Renal pelvis (tissue), 4 donors: ENCODE measurements around the gene GPR32. TPM values are rescaled to one million over a fixed set of nuclear protein-coding genes. Genes with fewer than 3 reads are reported as not detected.
"Not testable (repeated sequence)": the region's sequence is repeated elsewhere in the genome, so short reads cannot be mapped to it uniquely, and the experiment has no call there.

Source experiments
- DNase-seq: peaks from one replicate; pipeline ENCODE4 v3.0.0-alpha.2; 2013
- polyA plus RNA-seq, 3 donors: library from polyadenylated mRNA; unstranded; fragments of 120-200 nt; gene quantifications; one replicate each; pipeline ENCODE4 v1.2.1, GENCODE V29; 2013; ENCODE audit not compliant: insufficient read length in 3 of 3

Gene GPR32
- polyA plus RNA-seq, 3 donors: not detected

DNA sequence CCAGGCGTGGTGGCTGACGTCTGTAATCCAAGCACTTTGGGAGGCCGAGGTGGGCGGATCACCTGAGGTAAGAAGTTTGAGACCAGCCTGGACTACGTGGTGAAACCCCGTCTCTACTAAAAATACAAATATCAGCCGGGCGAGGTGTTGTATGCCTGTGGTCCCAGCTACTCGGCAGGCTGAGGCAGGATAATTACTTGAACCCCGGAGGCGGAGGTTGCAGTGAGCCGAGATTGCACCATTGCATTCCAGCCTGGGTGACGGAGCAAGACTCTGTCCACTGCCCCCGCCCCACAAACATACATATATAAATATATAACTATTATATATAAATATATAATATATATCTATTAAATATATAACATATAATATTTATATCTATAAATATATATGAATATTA lies 23.1 kb upstream of the GPR32 start:
- not testable (repeated sequence) for DNase-seq

DNA sequence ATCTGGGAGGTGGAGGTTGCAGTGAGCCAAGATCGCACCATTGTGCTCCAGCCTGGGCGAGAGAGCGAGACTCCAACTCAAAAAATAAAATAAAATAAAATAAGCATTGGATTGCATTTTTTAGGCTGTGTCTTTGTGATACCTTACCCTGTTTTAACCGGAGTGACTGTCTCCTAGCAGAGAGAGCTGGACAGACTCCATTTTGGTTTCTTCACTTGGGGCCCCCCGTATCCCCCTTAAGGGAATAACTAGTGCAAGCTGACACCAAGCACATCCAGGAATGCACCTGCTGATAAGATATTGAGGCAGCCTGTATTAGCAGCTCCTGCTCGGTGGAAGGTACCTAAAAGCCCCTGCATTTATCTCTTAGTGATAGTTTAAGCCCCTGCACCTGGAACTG lies 20.8 kb upstream of the GPR32 start:
- no peak for DNase-seq

DNA sequence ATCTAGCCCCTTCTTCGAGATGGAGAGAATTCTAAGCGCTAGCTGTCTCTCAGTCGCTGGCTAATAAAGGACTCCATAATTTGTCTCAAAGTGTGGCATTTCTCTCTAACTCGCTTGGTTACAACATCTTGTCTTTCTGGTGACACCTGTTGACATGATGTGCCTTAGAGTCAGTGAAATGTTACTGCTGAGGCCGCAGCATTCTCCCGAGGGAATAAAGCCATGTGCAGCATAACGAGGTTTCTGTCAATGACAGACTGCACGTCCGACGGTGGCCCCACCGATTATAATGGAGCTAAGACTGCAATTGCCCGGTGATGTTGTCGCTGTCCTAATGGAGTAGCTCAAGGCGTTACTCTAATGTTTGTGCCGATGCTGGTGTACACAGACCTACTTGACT lies 20.3 kb upstream of the GPR32 start:
- DNase-seq: no peak

DNA sequence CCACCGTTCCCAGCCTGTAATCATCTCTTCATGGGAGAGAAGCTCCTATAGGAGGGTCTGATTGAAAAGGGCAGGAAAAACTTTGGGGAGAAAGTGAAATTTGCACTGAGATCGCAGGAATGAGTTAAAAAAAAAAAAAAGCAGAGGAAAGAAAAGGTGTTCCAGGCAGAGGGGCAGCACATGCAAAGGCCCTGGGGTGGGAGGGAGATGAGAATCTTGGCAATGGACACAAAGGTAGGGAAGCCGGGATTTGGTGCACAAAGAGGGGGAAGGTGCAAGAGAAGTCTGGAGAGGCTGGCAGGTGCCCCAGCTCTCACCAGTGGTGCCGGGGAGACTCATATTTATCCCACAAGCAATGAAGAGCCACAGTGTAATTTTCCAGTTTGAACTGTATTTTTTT lies 16.4 kb upstream of the GPR32 start:
- DNase-seq: no peak

DNA sequence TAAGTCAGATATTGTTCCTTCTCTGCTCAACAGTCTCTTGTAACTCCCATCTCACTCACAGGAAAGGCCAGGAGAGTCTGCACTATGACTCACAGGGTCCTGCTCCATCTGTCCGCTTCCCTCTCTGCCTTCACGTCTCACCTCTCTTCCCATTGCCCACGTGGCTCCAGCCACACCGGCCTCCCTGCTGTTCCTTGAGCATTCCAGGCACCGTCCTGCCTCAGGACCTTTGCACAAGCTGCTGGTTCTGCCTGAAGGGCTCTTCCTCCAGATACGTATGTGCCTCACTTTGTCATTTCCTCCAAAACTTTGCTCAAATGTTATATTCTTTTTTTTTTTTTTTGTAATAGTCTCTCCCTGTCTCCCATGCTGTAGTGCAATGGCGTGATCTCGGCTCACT lies 14.0 kb upstream of the GPR32 start:
- not testable (repeated sequence) for DNase-seq

DNA sequence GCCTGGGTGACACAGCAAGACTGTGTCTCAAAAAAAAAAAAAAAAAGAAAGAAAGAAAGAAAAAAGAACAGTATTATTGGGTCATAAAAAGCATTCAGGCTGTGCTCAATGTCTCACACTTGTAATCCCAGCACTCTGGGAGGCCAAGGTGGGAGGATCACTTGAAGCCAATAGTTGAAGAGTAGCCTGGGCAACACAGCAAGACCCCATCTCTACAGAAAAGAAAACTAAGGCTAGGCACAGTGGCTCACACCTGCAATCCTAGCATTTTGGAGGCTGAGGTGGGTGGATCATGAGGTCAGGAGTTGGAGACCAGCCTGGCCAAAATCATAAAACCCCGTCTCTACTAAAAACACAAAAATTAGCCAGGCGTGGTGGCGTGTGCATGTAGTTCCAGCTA lies 12.6 kb upstream of the GPR32 start:
- not testable (repeated sequence) for DNase-seq

DNA sequence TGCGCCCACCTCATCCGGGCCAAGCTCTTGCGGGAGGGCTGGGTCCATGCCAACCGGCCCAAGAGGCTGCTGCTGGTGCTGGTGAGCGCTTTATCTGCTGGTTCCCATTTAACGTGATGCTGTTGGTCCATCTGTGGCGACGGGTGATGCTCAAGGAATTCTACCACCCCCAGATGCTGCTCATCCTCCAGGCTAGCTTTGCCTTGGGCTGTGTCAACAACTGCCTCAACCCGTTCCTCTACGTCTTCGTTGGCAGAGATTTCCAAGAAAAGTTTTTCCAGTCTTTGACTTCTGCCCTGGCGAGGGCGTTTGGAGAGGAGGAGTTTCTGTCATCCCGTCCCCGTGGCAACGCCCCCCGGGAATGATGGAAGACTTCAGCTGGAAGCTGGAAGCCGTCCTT lies 11.2 kb upstream of the GPR32 start:
- DNase-seq: not testable (repeated sequence)

DNA sequence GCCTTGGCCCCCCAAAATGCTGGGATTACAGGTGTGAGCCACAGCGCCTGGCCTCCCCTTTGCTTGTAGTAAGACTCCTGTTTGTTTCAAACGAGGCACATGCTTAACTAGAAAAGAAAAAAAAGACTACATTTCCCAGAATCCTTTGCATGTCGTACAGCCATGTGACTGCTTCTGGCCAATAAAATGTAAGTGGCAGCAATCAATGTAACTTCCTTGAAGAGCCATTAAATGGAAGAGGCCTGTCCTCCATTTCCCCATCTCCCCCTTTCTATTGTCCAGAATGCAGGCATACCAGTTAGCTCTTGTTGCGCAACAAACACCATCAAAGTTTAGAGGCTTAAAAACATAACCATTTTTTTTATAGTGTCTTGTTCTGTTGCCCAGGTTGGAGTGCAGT lies 10.4 kb upstream of the GPR32 start:
- no peak for DNase-seq

DNA sequence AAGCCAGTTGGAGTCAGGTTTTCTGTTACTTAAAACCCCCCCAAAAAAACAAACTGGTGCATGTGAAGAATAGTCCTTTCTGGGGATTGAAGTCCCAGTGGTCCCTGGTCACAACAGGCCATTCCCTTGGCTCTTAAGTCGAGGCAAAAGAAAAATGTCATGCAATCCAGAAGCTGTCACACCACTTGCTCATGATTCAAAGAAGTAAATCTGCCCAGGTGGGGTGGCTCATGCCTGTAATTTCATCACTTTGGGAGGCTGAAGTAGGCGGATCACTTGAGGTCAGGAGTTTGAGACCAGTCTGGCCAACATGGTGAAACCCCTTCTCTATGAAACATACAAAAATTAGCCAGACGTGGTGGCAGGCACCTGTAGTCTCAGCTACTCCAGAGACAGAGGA lies 8.8 kb upstream of the GPR32 start:
- not testable (repeated sequence) for DNase-seq

DNA sequence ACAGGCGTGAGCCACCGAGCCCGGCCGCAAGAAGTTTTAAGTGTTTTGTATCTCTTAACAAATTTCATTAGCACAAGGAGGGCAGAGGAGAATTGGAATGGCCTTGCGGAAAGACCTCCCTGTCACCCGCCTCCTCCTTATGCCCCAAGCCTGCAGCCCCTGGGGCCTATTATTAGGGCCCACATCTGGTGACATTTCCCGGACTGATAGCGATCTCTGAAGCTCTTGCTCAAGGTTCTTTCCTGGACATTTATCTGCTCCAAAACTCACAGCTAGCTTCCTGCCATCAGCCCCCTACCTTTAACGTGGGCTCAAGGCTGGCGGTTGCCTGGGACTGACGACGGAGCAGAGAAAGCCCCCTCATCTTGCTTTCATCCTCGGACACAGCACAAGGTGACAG lies 6.7 kb upstream of the GPR32 start:
- not testable (repeated sequence) for DNase-seq

DNA sequence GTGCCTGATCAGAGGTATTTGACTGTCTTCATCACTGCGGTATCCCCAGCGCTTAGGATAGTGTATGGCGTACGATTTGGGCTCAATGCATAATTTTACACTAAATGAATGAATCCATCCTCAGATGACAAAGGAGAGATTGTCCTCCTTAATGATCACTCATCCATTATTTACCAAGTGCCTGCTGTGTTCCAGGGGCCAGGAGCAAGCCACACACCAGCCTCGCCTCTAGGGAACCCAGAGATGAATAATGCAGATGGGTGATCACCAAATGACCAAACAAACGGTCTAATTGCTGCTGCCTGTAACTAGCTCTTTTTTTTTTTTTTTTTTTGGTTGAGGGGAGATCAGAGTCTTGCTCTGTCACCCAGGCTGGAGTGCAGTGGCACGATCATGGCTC lies 5.9 kb upstream of the GPR32 start:
- no peak for DNase-seq

DNA sequence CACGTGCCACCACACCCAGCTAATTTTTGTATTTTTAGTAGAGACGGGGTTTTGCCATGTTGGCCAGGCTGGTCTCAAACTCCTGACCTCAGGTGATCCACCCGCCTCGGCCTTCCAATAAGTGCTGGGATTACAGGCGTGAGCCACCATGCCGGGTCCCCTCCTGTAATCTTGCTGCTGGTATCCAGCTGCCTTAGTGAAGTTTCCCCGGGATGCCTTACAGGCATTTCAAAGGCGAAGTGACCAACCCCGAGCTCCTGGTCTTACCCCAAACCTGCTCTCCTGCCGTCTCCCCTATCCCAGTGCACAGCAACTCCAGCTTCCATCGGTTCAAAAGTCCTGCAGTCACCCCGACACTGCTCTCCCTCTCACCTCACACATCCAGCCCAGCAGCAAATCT lies 3.5 kb upstream of the GPR32 start:
- DNase-seq: not testable (repeated sequence)

DNA sequence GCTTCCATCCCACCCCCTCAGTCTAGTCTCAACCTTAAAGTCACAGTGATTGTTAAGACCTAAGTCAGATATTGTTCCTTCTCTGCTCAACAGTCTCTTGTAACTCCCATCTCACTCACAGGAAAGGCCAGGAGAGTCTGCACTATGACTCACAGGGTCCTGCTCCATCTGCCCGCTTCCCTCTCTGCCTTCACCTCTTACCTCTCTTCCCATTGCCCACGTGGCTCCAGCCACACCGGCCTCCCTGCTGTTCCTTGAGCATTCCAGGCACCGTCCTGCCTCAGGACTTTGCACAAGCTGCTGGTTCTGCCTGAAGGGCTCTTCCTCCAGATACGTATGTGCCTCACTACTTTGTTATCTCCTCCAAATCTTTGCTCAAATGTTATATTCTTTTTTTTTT lies 3.0 kb upstream of the GPR32 start:
- DNase-seq: not testable (repeated sequence)

DNA sequence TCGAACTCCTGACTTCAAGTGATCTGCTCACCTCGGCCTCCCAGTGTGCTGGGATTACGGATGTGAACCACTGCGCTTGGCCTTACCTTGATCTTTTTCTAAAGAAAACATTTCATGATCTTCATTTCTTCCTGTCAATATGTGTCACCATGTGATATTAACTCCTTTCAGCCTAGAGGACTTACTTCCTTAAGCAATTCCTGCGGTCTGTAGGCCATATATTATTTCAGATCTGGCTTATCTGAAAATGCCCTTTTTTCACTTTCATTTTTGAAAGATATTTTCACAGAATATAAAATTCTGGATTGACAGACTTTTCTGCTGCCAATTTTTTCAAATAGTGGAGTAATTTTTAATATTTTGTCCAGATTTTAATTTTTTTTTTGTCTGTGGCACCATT lies 2.0 kb upstream of the GPR32 start:
- no peak for DNase-seq

DNA sequence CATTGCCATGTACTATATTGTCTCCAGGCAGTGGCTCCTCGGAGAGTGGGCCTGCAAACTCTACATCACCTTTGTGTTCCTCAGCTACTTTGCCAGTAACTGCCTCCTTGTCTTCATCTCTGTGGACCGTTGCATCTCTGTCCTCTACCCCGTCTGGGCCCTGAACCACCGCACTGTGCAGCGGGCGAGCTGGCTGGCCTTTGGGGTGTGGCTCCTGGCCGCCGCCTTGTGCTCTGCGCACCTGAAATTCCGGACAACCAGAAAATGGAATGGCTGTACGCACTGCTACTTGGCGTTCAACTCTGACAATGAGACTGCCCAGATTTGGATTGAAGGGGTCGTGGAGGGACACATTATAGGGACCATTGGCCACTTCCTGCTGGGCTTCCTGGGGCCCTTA lies 624 bp downstream of the GPR32 start:
- DNase-seq: no peak

DNA sequence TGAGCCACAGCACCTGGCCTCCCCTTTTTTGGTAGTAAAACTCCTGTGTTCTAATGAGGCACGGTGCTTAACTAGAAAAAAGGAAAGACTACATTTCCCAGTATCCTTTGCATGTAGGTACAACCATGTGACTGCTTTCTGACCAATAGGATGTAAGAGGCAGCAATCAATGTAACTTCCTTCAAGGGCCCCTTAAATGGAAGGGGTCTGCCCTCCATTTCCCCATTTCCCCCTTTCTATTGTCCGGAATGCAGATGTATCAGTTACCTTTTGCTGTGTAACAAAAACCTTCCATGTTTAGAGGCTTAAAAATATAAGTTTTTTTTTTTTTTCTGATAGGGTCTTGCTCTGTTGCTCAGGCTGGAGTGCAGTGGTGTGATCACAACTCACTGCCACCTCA lies 2.2 kb downstream of the GPR32 start:
- DNase-seq: no peak

DNA sequence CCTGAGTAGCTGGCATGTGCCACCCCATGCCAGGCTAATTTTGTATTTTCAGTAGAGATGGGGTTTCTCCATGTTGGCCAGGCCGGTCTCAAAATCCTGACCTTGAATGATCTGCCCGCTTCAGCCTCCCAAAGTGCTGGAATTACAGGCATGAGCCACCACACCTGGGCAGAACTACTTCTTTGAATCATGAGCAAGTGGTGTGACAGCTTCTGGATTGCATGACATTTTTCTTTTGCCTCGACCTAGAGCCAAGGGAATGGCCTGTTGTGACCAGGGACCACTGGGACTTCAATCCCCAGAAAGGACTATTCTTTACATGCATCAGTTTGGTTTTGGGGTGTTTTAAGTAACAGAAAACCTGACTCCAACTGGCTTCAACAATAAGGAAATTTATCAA lies 2.6 kb downstream of the GPR32 start:
- not testable (repeated sequence) for DNase-seq

DNA sequence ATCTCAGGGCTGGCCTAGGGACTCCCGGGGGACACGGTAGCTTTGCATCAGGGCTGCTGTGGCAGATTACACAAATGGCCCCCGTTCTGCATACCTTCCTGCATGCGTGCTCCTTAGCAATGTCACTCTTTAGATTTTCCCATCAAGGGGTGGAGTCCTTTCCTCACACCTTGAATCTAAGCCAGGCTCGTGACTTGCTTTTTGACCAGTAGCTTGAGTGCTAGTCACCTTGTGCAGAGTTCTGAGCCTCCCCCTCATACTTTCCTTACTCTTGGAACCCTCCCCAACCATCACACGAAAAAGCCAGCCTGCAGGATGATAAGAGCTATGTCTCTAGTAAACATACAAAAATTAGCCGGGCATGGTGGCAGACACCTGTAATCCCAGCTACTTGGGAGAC lies 3.2 kb downstream of the GPR32 start:
- DNase-seq: not testable (repeated sequence)

DNA sequence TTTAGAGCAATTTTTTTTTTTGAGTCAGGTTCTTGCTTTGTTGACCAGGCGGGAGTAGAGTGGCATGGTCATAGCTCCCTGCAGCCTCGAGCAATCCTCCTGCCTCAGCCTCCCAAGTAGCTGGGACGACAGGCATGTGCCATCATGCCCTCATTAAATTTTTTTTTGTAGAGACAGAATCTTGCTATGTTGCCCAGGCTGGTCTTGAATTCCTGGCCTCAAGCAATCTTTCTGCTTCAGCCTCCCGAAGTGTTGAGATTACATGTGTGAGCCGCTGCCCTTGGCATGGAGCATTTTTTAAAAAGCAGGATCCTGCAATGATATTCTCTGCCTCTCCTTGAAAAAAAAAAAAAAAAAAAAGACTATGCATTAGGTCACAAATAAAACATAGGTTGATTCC lies 5.9 kb downstream of the GPR32 start:
- DNase-seq: no peak

DNA sequence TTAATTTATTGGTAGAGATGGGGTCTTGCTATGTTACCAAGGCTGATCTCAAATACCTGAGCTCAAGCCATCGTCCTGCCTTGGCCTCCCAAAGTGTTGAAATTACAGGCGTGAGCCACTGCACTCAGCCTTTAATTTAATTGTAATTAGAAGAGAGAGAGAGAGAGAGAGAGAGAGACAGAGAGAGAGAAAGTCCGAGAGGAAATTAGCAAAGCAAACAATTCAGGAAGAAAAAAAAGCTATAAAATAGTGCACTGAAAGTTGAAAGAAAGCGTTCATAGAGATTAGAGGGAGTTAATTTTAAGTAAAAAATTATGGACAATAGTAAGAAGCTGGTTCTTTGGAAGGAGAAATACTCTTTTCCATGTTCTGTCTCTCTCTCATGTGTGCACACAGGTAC lies 7.0 kb downstream of the GPR32 start:
- no peak for DNase-seq

DNA sequence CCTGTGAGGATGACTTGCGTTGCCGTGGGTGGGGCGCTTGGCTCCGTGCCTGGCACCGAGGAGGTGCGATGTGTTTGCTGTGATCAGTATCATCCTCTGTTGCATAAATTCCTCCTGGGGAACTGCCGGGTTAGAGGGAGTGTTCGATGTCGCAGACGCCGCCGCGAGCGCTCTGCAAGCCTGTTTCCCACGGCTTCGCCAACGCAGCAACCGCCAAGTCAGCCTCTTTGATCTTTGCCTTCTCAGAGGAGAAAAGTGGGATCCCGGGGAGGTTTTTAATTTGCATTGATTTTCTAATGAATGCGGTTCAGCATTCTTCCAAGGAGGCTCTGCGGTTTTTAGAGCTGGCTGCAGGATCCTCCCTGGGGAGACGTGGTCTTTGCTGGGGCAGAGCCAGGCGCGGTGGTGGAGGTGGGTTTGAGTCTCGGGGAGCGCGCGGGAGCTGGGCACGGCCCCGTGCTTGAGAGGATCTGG lies 7.6 kb downstream of the GPR32 start:
- no peak for DNase-seq

DNA sequence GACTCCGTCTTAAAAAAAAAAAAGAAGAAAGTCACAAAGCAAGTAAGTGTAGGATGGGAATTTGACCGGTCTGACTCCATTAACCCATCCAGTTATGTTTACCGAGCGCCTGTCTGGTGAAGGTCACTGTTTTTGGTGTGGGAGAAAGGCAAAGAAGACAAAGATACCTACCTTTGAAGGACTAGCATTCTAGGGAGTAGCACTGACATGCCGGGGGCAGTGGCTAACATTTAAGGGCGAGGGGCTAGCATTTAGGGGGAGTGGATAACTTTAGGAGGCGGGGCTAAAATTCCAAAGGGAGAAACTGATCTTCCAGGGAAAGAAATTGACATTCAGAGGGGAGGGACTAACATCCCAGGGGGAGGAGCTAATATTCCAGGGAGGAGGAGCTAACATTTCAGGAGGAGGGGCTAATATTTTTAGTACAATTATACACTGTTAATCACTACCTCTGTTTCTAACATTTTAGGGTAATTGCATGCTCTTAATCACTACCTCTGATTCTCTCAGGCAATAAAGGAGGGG lies 8.7 kb downstream of the GPR32 start:
- DNase-seq: no peak

DNA sequence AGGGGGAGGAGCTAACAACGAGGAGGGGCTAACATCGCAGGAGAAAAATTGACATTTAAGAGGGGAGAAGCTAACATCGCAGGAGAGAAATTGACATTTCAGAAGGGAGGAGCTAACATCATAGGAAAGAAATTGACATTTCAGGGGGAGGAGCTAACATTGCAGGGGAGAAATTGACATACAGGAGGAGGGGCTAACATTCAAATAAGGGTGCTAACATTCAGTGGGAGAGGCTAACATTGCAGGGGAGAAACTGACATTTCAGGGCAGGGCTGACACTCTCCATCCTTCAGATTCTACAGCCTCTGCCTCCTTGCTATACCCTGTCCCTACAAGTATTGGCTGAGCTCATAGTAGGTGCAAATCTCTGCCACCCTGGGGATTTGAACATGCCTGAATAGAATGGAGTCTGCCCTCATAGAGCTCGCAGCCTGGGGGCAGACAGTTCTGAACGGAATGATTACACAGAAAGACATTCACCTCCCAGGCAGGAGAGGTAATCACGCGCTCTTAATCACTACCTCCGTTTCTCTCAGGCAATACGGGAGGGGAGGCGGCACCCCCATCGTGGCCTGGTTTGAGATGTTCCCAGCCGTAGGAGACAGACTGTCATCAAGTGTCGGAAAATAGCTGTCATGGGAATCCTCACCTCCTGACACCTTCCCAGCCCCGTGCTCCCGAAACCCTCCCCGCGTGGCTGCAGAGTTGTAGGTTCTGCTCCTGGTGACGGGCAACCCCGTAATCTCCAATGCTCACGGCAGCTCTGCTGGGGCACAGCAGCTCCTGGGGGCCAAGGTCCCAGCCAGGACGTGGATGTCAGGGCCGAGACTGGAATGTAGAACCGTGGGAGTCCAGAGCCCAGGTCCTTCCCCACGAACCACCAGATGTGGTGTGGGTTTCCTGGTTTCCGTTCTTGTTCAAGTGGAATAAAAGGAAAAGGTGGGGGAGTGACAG lies 9.5 kb downstream of the GPR32 start:
- DNase-seq: no peak
